Psoas muscle (tissue), 8 donors: Measurements from ENCODE around the gene LINGO1. TPM values are rescaled to one million over a fixed set of nuclear protein-coding genes. Genes with fewer than 3 reads are reported as not detected.

ENCODE experiments used
- ATAC-seq, 4 donors: fragments of 200-7000 bp; cut with Tn5 transposase; one replicate each; pipeline ENCODE4 v1.9.1; 2020; ENCODE audit warnings: moderate library complexity in 3 of 4, mild to moderate bottlenecking in 2 of 4
- DNase-seq, 2 donors: peaks; one replicate each; pipeline ENCODE4 v3.0.0-alpha.2; 2020
- H3K27ac ChIP-seq: fragments of 200-600 bp; one replicate; pipeline ENCODE4 v1.8.0; 2022
- H3K27me3 ChIP-seq, 3 donors: fragments of 200-600 bp in 1 of 3; one replicate each; pipeline versions ENCODE4 v1.6.1 to v1.8.0; 2013 to 2022; ENCODE audit warnings: low read length in 2 of 3, mild to moderate bottlenecking in 2 of 3, moderate library complexity in 1 of 3; ENCODE audit not compliant: insufficient read depth in 3 of 3
- H3K36me3 ChIP-seq, 2 donors: fragments of 200-600 bp in 1 of 2; one replicate each; pipeline versions ENCODE4 v1.6.1 to v1.8.0; 2013 to 2022; ENCODE audit warnings: low read depth in 1 of 2, mild to moderate bottlenecking in 1 of 2, moderate library complexity in 1 of 2; ENCODE audit not compliant: insufficient read depth in 1 of 2
- H3K4me1 ChIP-seq: fragments of 200-600 bp; one replicate; pipeline ENCODE4 v1.8.0; 2022
- H3K4me3 ChIP-seq: fragments of 200-600 bp; one replicate; pipeline ENCODE4 v1.8.0; 2022; ENCODE audit warnings: mild to moderate bottlenecking
- H3K9me3 ChIP-seq: fragments of 200-600 bp; one replicate; pipeline ENCODE4 v1.8.0; 2022
- WGBS, 3 donors: extraction: QIAGEN DNeasy Blood & Tissue Kit; methylation state at CpG; one replicate each; pipeline versions ENCODE4 v1.1.6 to v1.1.7; 2013; 5-methylcytosine and 5-hydroxymethylcytosine counted together
- intact Hi-C, 2 donors: fragments of 100-400 bp; cut with DNase I; formaldehyde crosslinking; loops; one replicate each; pipeline versions ENCODE4 v1.11.0 to v1.14.2; 2022
- polyA plus RNA-seq, 3 donors: library from polyadenylated mRNA; stranded (reverse); fragments of 200-250 nt; gene quantifications; one replicate each; pipeline ENCODE4 v1.2.3, GENCODE V29; 2013
- total RNA-seq, 4 donors: library from RNA; stranded (reverse); fragmentation: NEBNext Ultra II Directional in 2 of 4; extraction: Animal tissue kit (Norgen Biotek cat#: 25700) in 2 of 4; gene quantifications; one replicate each; pipeline versions ENCODE4 v1.2.1 to v1.2.4, GENCODE V29; 2021 to 2023
- TF ChIP-seq, protein P1 (sequence below): fragments of 200-600 bp; IDR thresholded peaks from one replicate; pipeline ENCODE4 v1.8.0; 2022; ENCODE audit warnings: antibody characterized with exemption
- donor health status: healthy with polysubstance abuse.
- donor health status: DM: no; HTN: no; CAD: no; lungs with moderate emphysema.
- donor health status: Bipolar disorder and iron deficiency.
- donor health status: healthy.
- donor health status: DM: yes; HTN: yes; CAD: no.
- donor health status: DM: no; HTN: no; CAD: no.
- donor health status: DM: no; HTN: no; CAD: no.
- donor health status: DM: yes; HTN: yes; CAD: no.

Gene LINGO1
- total and polyA plus RNA-seq, 7 donors = 0.25 to 0.62 (median 0.43) TPM

DNA sequence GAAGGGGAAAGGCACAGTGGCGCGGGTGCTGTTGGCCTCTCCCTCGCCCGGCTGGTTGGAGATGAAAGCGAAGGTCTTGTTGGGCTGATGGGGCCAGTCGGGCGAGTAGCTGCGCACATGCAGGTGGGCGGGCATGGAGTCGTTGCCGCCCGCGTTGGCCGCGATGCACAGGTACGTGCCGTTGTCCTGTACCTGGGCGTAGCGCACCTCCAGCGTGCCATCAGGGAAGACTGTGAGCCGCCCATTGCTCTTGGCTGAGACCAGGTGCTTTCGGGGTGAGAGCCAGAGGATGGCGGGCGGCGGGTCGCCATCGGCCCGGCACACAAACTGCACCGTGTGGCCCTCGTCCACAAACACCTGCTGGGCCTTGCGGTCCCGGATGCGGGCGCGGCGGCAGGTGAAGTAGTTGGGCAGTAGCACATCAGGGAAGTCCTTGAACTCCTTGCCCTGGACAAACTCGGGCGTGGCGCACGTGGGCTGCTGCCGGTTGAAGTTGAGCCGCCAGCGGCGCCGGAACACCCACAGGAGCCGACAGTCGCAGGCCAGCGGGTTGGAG, 18.4 kb downstream of the LINGO1 start:
- TF ChIP-seq, protein P1, sequence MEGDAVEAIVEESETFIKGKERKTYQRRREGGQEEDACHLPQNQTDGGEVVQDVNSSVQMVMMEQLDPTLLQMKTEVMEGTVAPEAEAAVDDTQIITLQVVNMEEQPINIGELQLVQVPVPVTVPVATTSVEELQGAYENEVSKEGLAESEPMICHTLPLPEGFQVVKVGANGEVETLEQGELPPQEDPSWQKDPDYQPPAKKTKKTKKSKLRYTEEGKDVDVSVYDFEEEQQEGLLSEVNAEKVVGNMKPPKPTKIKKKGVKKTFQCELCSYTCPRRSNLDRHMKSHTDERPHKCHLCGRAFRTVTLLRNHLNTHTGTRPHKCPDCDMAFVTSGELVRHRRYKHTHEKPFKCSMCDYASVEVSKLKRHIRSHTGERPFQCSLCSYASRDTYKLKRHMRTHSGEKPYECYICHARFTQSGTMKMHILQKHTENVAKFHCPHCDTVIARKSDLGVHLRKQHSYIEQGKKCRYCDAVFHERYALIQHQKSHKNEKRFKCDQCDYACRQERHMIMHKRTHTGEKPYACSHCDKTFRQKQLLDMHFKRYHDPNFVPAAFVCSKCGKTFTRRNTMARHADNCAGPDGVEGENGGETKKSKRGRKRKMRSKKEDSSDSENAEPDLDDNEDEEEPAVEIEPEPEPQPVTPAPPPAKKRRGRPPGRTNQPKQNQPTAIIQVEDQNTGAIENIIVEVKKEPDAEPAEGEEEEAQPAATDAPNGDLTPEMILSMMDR = no peak
- intact Hi-C loops = no loop called here
- no peak overlapping the region for H3K4me3 ChIP-seq
- H3K9me3 ChIP-seq = no peaks in the 10 kb centered on the region
- no peak for DNase-seq
- H3K27ac ChIP-seq = no peak overlapping the region
- H3K27me3 ChIP-seq = peaks cover 0 to 3% (median 0%) of the 10 kb centered on the region in 3 donors
- H3K36me3 ChIP-seq = no peaks in the 10 kb centered on the region
- ATAC-seq = no peak
- H3K4me1 ChIP-seq = no peaks in the 10 kb centered on the region
- WGBS, 3 donors = 95 to 98% (median 97%) methylated on average over 48 of the region's 48 CpGs

DNA sequence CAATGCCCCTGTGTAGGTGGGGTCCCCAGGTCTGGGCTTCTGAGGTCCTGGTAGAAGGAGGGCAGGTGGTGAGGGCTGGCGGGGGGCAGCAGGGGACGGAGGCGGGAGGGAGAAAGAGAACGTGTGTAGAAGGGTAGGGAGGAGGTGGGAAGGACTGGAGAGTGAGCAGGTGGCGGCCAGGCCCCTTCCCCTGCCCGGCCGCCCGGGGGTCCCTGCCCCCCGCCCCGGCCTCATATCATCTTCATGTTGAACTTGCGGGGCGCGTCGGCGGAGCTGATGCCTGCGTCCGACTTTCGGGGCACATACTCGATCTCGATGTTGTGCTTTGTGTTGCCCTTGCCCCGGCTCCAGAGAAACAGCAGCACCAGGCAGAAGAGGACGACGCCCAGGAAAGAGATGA, 18.9 kb downstream of the LINGO1 start:
- Histone ChIP-seq H3K4me1 (no peaks in the 10 kb centered on the region), H3K4me3 (no peak overlapping the region), H3K36me3 (no peaks in the 10 kb centered on the region), H3K27ac (no peak overlapping the region), H3K27me3 (peaks cover 0 to 3% (median 0%) of the 10 kb centered on the region in 3 donors), H3K9me3 (no peaks in the 10 kb centered on the region)
- ATAC-seq = no peak
- DNase-seq = no peak
- intact Hi-C loops = no loop called here
- TF ChIP-seq, protein P1 = no peak
- WGBS, 3 donors = 90 to 92% (median 91%) methylated on average over 23 of the region's 23 CpGs

DNA sequence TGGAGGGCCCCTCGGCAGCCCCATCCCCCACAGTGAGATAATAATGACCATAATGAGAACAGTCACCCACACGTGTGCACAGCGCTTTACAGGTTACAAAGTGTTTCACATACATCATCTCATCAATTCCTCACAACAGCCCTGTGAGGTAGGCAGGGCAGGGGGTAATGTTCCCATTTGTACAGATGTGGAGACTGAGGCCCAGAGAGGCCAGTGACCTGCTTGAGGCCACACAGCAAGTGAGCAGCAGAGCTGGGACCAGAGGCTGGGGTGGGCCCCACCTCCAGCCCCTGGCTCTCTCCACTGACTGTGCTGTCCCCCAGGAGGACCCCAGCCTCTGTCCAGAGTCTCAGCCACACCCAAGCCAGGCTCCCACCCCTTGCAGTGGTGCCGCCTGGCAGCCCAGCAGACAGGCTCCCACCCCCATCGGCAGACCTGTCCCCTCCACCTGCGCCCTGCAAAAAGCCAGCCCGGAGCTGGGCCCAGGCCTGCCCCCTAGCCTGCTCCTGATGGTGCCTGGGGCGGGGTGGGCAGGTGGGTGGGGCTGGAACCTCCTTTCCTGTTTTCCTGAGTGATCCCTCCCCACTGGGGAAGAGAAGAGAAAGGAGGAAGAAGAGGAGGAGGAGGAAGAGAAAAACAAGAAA, 19.6 kb downstream of the LINGO1 start:
- Histone ChIP-seq H3K4me3 (no peak overlapping the region), H3K27me3 (peaks cover 0 to 3% (median 0%) of the 10 kb centered on the region in 3 donors), H3K36me3 (no peaks in the 10 kb centered on the region), H3K4me1 (no peaks in the 10 kb centered on the region), H3K9me3 (no peaks in the 10 kb centered on the region), H3K27ac (no peak overlapping the region)
- DNase-seq (no peak), ATAC-seq (no peak)
- intact Hi-C loops = no loop called here
- TF ChIP-seq, protein P1 = no peak
- 77 to 80% (median 79%) methylated on average over 8 of the region's 8 CpGs for WGBS, 3 donors

DNA sequence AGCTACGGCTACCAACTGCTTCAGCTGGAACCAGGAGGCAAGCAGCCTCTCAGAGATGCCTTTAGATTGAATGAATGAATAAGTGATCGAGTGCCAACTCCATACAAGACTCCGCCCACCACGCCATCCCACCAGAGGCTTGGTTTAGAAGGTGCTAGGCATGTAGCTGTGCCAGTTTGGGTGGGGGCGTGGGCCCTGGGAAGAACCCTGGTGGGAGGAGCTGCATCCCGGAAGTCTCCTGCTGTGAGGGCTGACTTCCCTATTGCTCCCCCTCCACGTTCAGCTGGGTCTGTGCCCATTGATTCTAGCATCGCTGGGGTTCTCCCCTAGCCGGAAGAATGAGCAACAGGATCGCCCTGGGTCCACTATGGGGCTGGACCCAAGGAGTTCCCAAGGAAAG, 20.9 kb downstream of the LINGO1 start:
- intact Hi-C loops = no loop called here
- Histone ChIP-seq H3K27me3 (peaks cover 0 to 2% (median 0%) of the 10 kb centered on the region in 3 donors), H3K9me3 (no peaks in the 10 kb centered on the region), H3K4me3 (no peak overlapping the region), H3K27ac (no peak overlapping the region), H3K36me3 (no peaks in the 10 kb centered on the region), H3K4me1 (no peaks in the 10 kb centered on the region)
- 55 to 68% (median 64%) methylated on average over 10 of the region's 10 CpGs for WGBS, 3 donors
- TF ChIP-seq, protein P1 = no peak
- DNase-seq (no peak), ATAC-seq (no peak)

DNA sequence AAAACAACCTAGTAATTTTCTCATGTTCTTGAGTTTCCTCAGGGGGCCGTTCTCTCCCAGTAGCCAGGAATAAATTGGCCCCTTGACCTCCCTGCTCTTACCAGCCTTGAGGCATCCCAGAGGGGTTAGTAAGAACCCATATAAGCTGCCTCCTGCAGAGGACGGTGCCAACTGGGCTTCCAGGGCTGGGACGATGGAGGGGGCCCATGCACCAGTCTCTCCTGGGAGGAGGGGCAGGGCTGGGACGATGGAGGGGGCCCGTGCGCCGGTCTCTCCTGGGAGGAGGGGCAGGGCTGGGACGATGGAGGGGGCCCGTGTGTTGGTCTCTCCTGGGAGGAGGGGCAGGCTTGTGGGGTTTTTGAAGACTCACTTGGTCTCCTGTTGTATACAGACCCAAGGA, 22.0 kb downstream of the LINGO1 start:
- ATAC-seq (no peak), DNase-seq (no peak)
- Histone ChIP-seq H3K27me3 (peaks cover 0 to 2% (median 0%) of the 10 kb centered on the region in 3 donors), H3K27ac (no peak overlapping the region), H3K9me3 (no peaks in the 10 kb centered on the region), H3K4me3 (no peak overlapping the region), H3K36me3 (no peaks in the 10 kb centered on the region), H3K4me1 (no peaks in the 10 kb centered on the region)
- WGBS, 3 donors = 57 to 63% (median 60%) methylated on average over 7 to 9 of the region's 9 CpGs
- intact Hi-C loops = no loop called here
- TF ChIP-seq, protein P1 = no peak
